ENCODE results near the gene NUP93.
"Not testable (repeated sequence)": the region's sequence is repeated elsewhere in the genome, so short reads cannot be mapped to it uniquely, and the experiment has no call there.

The NUP93 gene

GRCh38 chr16:56716761-56717160, 13.2 kb upstream of the NUP93 start:
- no peak overlapping the region for H3K4me3 ChIP-seq (ENCODE audit: low read depth, low read length)
- no peak for TF ChIP-seq CTCF (IDR thresholded peaks at IDR 0.05; ENCODE audit: control insufficient read depth, extremely low read depth, insufficient read depth)
- no peak for DNase-seq (ENCODE audit: low read depth)

GRCh38 chr16:56717532-56717931, 12.4 kb upstream of the NUP93 start:
- not testable (repeated sequence) for DNase-seq (ENCODE audit: low read depth); H3K4me3 ChIP-seq (ENCODE audit: low read depth, low read length)

GRCh38 chr16:56722200-56722842, 7.6 kb upstream of the NUP93 start:
- TF ChIP-seq CTCF (IDR thresholded peaks at IDR 0.05; ENCODE audit: control insufficient read depth, extremely low read depth, insufficient read depth) = no peak
- no peak overlapping the region for H3K4me3 ChIP-seq (ENCODE audit: low read depth, low read length)
- DNase-seq (ENCODE audit: low read depth) = no peak

- no peak for DNase-seq (ENCODE audit: low read depth)
- H3K4me3 ChIP-seq (ENCODE audit: low read depth, low read length) = no peak overlapping the region
Measured at GRCh38 chr16:56724191-56724590, 5.7 kb upstream of the NUP93 start.

GRCh38 chr16:56726283-56726682, 3.6 kb upstream of the NUP93 start:
- H3K4me3 ChIP-seq (ENCODE audit: low read depth, low read length) = no peak overlapping the region
- DNase-seq (ENCODE audit: low read depth) = no peak
- TF ChIP-seq CTCF (IDR thresholded peaks at IDR 0.05; ENCODE audit: control insufficient read depth, extremely low read depth, insufficient read depth) = no peak

More at GRCh38 chr16:56724191-56724590, 5.7 kb upstream of the NUP93 start:
- TF ChIP-seq CTCF (IDR thresholded peaks at IDR 0.05; ENCODE audit: control insufficient read depth, extremely low read depth, insufficient read depth) = no peak

- no peak for DNase-seq (ENCODE audit: low read depth)
- no peak overlapping the region for H3K4me3 ChIP-seq (ENCODE audit: low read depth, low read length)
- no peak for TF ChIP-seq CTCF (IDR thresholded peaks at IDR 0.05; ENCODE audit: control insufficient read depth, extremely low read depth, insufficient read depth)
Measured at GRCh38 chr16:56726926-56727325, 3.0 kb upstream of the NUP93 start.

- H3K4me3 ChIP-seq (ENCODE audit: low read depth, low read length) = no peak overlapping the region
- no peak for DNase-seq (ENCODE audit: low read depth)
- no peak for TF ChIP-seq CTCF (IDR thresholded peaks at IDR 0.05; ENCODE audit: control insufficient read depth, extremely low read depth, insufficient read depth)
Measured at GRCh38 chr16:56728027-56728426, 1.9 kb upstream of the NUP93 start.
